Heart right ventricle (tissue), 16 donors: ENCODE data around the gene FMN2. TPM values are rescaled to one million over a fixed set of nuclear protein-coding genes. Genes with fewer than 3 reads are reported as not detected.
"Not testable (repeated sequence)": the region's sequence is repeated elsewhere in the genome, so short reads cannot be mapped to it uniquely, and the experiment has no call there.

Experiments
- ATAC-seq, 8 donors: fragments of 200-7000 bp; cut with Tn5 transposase; one replicate each; pipeline ENCODE4 v1.9.1; 2020; ENCODE audit warnings: mild to moderate bottlenecking in 8 of 8, moderate library complexity in 8 of 8, moderate number of reproducible peaks in 1 of 8
- DNase-seq, 2 donors: peaks; one replicate each; pipeline ENCODE4 v3.0.0-alpha.2; 2020
- H3K27ac ChIP-seq, 10 donors: fragments of 200-600 bp; sonication (generic) in 2 of 10; one replicate each; pipeline versions ENCODE4 v1.5.0 to v1.8.0; 2020 to 2022; ENCODE audit warnings: mild to moderate bottlenecking in 3 of 10
- H3K27me3 ChIP-seq, 7 donors: fragments of 200-600 bp; one replicate each; pipeline ENCODE4 v1.8.0; 2021 to 2022; ENCODE audit warnings: mild to moderate bottlenecking in 2 of 7
- H3K36me3 ChIP-seq, 9 donors: fragments of 200-600 bp; sonication (generic) in 1 of 9; one replicate each; pipeline versions ENCODE4 v1.5.0 to v1.8.0; 2020 to 2022; ENCODE audit warnings: mild to moderate bottlenecking in 2 of 9
- H3K4me1 ChIP-seq, 9 donors: fragments of 200-600 bp; sonication (generic) in 1 of 9; one replicate each; pipeline versions ENCODE4 v1.5.0 to v1.8.0; 2020 to 2022; ENCODE audit warnings: mild to moderate bottlenecking in 4 of 9
- H3K4me3 ChIP-seq, 10 donors: fragments of 200-600 bp; sonication (generic) in 2 of 10; one replicate each; pipeline versions ENCODE4 v1.5.0 to v1.8.0; 2020 to 2022; ENCODE audit warnings: mild to moderate bottlenecking in 7 of 10, moderate library complexity in 2 of 10
- H3K9me3 ChIP-seq, 11 donors: fragments of 200-600 bp in 10 of 11; sonication (generic) in 2 of 11; one replicate each; pipeline versions ENCODE4 v1.5.0 to v1.8.0; 2013 to 2022; ENCODE audit warnings: mild to moderate bottlenecking in 2 of 11, control low read depth in 1 of 11, moderate library complexity in 1 of 11
- WGBS, 2 donors: extraction: QIAGEN DNeasy Blood & Tissue Kit; methylation state at CpG; one replicate each; pipeline ENCODE4 v1.1.7; 2013; ENCODE audit warnings: inconsistent platforms in 1 of 2; 5-methylcytosine and 5-hydroxymethylcytosine counted together
- intact Hi-C, 10 donors: fragments of 100-400 bp; cut with DNase I; formaldehyde crosslinking; loops; one replicate each; pipeline versions ENCODE4 v1.11.1 to v1.14.2; 2022
- polyA plus RNA-seq, 2 donors: library from polyadenylated mRNA; stranded (reverse); fragments of 200-250 nt; gene quantifications; one replicate each; pipeline ENCODE4 v1.2.3, GENCODE V29; 2013
- total RNA-seq, 10 donors: library from RNA; stranded (reverse); fragmentation: NEBNext Ultra II Directional in 3 of 10; extraction: Animal tissue kit (Norgen Biotek cat#: 25700) in 3 of 10; gene quantifications; one replicate each; pipeline versions ENCODE4 v1.2.1 to v1.2.4, GENCODE V29; 2021 to 2023
- TF ChIP-seq, protein P1 (sequence below), 9 donors: fragments of 200-600 bp; sonication (generic) in 2 of 9; IDR thresholded peaks; one replicate each; pipeline versions ENCODE4 v1.5.0 to v1.8.0; 2021 to 2022; ENCODE audit warnings: antibody characterized with exemption in 9 of 9, mild to moderate bottlenecking in 5 of 9, moderate library complexity in 1 of 9
- donor health status: Arrhythmogenic right ventricular cardiomyopathy.
- donor health status: ischemic (EF 13 %, LVEDD 7.1; RV severe dilation, severe dysfunction).
- donor health status: healthy with polysubstance abuse.
- donor health status: DM: no; HTN: yes; CAD: no.
- donor health status: DM: no; HTN: no; CAD: no.
- donor health status: ischemic (EF 25% LVEDD 6.9; RV normal size, moderate dysfunction).
- donor health status: ischemic (EF 25% LVEDD 5.7; RV mildly dilated, moderate dysfunction).
- donor health status: healthy.
- donor health status: DM: yes; HTN: yes; CAD: no.
- donor health status: Ischemic cardiomyopathy.
- donor health status: ischemic (EF 35%, LVEDD 5.7; RV mildly dilated, moderate dysfunction).
- donor health status: nonischemic (EF 11% LVEDD 7.7; RV severe dilation, severe dysfunction).
- donor health status: DM: yes; HTN: yes; CAD: no.
- donor health status: PGD.
- donor health status: ischemic (EF 29% LVEDD 5.4; RV normal size, mild dysfunction).
- donor health status: nonischemic (EF 23%, LVEDD 6.1; RV moderate dilation, normal function).

The FMN2 gene
- total and polyA plus RNA-seq, 12 donors = 0.03 to 0.70 (median 0.12) TPM; not detected in 9

DNA sequence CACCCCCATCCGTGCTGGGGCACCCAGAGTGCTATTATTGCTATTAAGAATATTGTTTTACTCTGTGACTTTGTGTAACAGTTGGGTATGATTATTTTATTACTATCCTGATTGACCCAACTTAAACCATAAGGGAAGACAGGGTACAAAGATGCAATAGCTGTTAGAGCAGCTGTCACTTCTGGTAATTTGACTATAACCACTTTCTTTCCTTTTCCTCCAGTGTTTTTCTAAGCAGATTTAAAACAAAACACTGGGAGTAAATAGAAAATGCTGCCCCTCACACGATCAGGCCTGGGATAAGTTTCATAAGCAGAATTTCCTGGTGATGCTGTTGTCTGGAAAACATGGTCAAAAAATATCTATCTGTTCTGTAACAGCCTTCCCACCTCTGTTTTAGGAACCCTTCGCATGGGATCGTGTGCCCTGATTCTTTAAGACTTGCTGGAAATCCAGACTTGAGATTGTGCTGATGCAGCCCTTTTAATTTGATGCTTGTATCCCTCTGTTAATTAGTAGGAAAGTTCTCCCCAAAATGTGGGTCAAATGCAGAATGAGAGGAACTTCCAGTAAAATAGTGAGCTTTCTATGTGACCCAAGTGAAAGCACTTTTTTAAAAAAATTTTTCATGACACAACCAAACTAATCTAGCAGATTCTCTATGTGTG is 165.3 kb downstream of the FMN2 start:
- Histone ChIP-seq H3K36me3 (no peaks in the 10 kb centered on the region), H3K27me3 (no peaks in the 10 kb centered on the region), H3K27ac (no peak overlapping the region), H3K4me3 (no peak overlapping the region), H3K9me3 (peaks cover 0 to 67% (median 0%) of the 10 kb centered on the region in 11 donors), H3K4me1 (no peaks in the 10 kb centered on the region)
- 69 to 80% methylated on average over 4 of the region's 4 CpGs for WGBS, 2 donors
- TF ChIP-seq, protein P1, sequence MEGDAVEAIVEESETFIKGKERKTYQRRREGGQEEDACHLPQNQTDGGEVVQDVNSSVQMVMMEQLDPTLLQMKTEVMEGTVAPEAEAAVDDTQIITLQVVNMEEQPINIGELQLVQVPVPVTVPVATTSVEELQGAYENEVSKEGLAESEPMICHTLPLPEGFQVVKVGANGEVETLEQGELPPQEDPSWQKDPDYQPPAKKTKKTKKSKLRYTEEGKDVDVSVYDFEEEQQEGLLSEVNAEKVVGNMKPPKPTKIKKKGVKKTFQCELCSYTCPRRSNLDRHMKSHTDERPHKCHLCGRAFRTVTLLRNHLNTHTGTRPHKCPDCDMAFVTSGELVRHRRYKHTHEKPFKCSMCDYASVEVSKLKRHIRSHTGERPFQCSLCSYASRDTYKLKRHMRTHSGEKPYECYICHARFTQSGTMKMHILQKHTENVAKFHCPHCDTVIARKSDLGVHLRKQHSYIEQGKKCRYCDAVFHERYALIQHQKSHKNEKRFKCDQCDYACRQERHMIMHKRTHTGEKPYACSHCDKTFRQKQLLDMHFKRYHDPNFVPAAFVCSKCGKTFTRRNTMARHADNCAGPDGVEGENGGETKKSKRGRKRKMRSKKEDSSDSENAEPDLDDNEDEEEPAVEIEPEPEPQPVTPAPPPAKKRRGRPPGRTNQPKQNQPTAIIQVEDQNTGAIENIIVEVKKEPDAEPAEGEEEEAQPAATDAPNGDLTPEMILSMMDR (IDR thresholded peaks at IDR 0.05) = no peak
- ATAC-seq (no peak), DNase-seq (no peak)
- intact Hi-C loops = no loop called here

DNA sequence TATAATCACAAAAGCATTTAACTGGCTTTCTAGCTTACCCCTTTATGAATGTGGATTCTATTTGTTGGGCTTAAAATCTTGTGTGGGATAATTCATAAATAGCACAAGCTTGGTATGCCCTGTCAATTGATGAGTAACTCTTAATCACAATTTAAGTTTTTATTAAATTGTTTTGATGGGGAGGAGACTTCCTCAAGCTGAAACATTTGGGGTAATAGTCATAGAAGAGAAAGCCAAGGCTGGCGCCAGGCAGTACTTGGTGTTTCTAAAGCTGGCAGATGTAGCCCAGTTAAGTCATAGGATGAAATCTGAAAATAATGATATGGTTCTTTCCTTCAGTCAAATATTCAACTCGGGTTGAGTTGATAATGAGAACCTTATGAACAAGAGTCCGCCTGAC is 167.2 kb downstream of the FMN2 start:
- peaks cover 0 to 56% (median 0%) of the 10 kb centered on the region in 11 donors for H3K9me3 ChIP-seq
- H3K27ac ChIP-seq = no peak overlapping the region
- 81 to 84% methylated on average over 3 of the region's 3 CpGs for WGBS, 2 donors
- DNase-seq (no peak), ATAC-seq (no peak)
- H3K36me3 ChIP-seq = no peaks in the 10 kb centered on the region
- no peaks in the 10 kb centered on the region for H3K4me1 ChIP-seq
- TF ChIP-seq, protein P1 (IDR thresholded peaks at IDR 0.05) = no peak
- intact Hi-C loops = no loop called here
- no peak overlapping the region for H3K4me3 ChIP-seq
- H3K27me3 ChIP-seq = no peaks in the 10 kb centered on the region

DNA sequence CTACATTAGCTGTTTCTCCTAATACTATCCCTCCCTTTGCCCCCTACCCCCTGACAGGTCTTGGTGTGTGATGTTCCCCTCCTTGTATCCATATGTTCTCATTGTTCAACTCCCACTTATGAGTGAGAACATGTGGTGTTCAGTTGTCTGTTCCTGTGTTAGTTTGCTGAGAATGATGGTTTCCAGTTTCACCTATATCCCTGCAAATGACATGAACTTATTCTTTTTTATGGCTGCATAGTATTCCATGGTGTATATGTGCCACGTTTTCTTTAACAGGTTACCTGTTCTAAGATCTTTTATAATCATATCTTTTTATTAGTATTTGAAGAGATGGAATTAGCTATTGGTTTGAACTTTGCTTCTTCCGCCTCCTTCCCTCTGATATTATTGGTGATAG is 172.8 kb downstream of the FMN2 start:
- H3K27me3 ChIP-seq, ATAC-seq, H3K4me1 ChIP-seq, H3K36me3 ChIP-seq, intact Hi-C loops, H3K4me3 ChIP-seq, DNase-seq, H3K27ac ChIP-seq: not testable (repeated sequence)
- WGBS, 2 donors = 77 to 83% methylated on average over 2 of the region's 2 CpGs
- H3K9me3 ChIP-seq = peaks cover 0 to 61% (median 10%) of the 10 kb centered on the region in 11 donors

DNA sequence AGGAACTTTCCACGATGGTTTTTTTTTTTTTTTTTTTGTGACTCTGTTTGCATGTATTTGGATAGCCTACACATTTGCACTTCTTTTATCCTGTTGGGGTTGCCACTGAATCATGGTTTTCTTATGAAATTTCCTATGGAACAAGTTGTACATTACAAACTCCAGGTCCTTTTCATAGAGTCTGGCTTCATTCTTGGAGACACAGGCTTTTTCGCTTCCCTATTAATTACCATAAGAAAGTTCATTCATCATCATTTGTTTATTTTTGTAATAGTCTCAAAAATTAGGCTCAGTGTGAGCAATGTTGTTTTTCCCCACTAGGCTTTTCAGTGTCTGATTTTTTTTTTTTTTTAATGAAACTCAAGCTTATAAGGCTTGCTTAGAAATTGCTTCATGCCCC is 179.4 kb downstream of the FMN2 start:
- Histone ChIP-seq H3K36me3 (no peaks in the 10 kb centered on the region), H3K4me3 (no peak overlapping the region), H3K27me3 (no peaks in the 10 kb centered on the region), H3K9me3 (peaks cover 0 to 48% (median 13%) of the 10 kb centered on the region in 11 donors), H3K4me1 (no peaks in the 10 kb centered on the region), H3K27ac (no peak overlapping the region)
- DNase-seq = no peak
- 74 to 81% methylated on average over 2 of the region's 2 CpGs for WGBS, 2 donors
- TF ChIP-seq, protein P1 (IDR thresholded peaks at IDR 0.05) = no peak
- intact Hi-C loops = no loop called here
- ATAC-seq = no peak

DNA sequence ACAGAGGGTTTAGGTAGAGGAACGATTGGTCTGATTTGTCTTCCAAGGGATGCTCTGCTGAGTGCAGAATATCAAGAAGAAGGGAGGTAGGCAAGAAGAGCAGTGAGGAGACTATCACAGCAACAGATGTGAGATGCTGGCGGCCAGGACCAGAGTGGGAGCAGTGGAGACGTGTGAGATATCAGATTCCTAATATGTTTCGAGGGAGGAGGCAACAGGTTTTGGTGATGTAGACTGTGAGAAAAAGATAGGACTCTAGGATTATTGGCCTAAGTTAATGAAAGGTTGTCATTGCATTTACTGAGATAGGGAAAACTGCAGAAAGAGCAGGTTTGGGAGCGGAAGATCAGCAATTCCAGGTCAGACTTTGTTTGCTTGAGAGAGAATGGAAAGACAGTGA is 182.9 kb downstream of the FMN2 start:
- Histone ChIP-seq H3K4me1 (no peaks in the 10 kb centered on the region), H3K4me3 (no peak overlapping the region), H3K27me3 (no peaks in the 10 kb centered on the region), H3K9me3 (peaks cover 0 to 22% (median 5%) of the 10 kb centered on the region in 11 donors), H3K27ac (no peak overlapping the region), H3K36me3 (no peaks in the 10 kb centered on the region)
- intact Hi-C loops = no loop called here
- WGBS, 2 donors = 57 to 64% methylated on average over 5 of the region's 5 CpGs
- DNase-seq (no peak), ATAC-seq (no peak)
- TF ChIP-seq, protein P1 (IDR thresholded peaks at IDR 0.05) = no peak

DNA sequence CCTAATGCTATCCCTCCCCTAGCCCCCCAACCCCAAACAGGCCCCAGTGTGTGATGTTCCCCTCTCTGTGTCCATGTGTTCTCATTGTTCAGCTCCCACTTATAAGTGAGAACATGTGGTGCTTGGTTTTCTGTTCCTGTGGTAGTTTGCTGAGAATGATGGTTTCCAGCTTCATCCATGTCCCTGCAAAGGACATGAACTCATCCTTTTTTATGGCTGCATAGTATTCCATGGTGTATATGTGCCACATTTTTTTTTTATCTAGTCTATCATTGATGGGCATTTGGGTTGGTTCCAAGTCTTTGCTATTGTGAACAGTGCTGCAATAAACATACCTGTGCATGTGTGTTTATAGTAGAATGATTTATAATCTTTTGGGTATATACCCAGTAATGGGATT is 183.5 kb downstream of the FMN2 start:
- H3K36me3 ChIP-seq, DNase-seq, H3K27me3 ChIP-seq, H3K27ac ChIP-seq, H3K4me3 ChIP-seq, intact Hi-C loops, H3K4me1 ChIP-seq, ATAC-seq: not testable (repeated sequence)
- H3K9me3 ChIP-seq = peaks cover 0 to 16% (median 2%) of the 10 kb centered on the region in 11 donors
